Spleen (tissue), 11 donors: ENCODE results near the gene PPM1M. TPM values are rescaled to one million over a fixed set of nuclear protein-coding genes. Genes with fewer than 3 reads are reported as not detected.

Source experiments
- DNase-seq: peaks from one replicate; pipeline ENCODE4 v3.0.0-alpha.2; 2020
- H3K27ac ChIP-seq, 8 donors: fragments of 200-600 bp; sonication (generic) in 7 of 8; 1 replicate in 4 of 8; 2 replicates in 4 of 8; pipeline versions ENCODE4 v1.5.0 to v1.8.0; 2016 to 2021; ENCODE audit warnings: inconsistent platforms in 4 of 8, mild to moderate bottlenecking in 4 of 8, moderate library complexity in 1 of 8
- H3K27me3 ChIP-seq, 7 donors: fragments of 200-600 bp; sonication (generic) in 6 of 7; replicated peaks in 1 of 7; 1 replicate in 4 of 7; 2 replicates in 3 of 7; pipeline versions ENCODE4 v1.5.0 to v1.8.0; 2016 to 2021; ENCODE audit warnings: inconsistent platforms in 3 of 7, mild to moderate bottlenecking in 1 of 7
- H3K36me3 ChIP-seq, 6 donors: fragments of 200-600 bp; sonication (generic) in 5 of 6; 1 replicate in 4 of 6; 2 replicates in 2 of 6; pipeline versions ENCODE4 v1.5.0 to v1.8.0; 2016 to 2021; ENCODE audit warnings: inconsistent platforms in 2 of 6
- H3K4me1 ChIP-seq, 6 donors: fragments of 200-600 bp; sonication (generic) in 5 of 6; 1 replicate in 3 of 6; 2 replicates in 3 of 6; pipeline versions ENCODE4 v1.5.0 to v1.8.0; 2016 to 2021; ENCODE audit warnings: inconsistent platforms in 3 of 6
- H3K4me3 ChIP-seq, 8 donors: fragments of 200-600 bp; sonication (generic) in 7 of 8; 1 replicate in 4 of 8; 2 replicates in 4 of 8; pipeline versions ENCODE4 v1.5.0 to v1.8.0; 2016 to 2021; ENCODE audit warnings: inconsistent platforms in 4 of 8, mild to moderate bottlenecking in 4 of 8, moderate library complexity in 2 of 8
- H3K9me3 ChIP-seq, 8 donors: fragments of 200-600 bp; sonication (generic) in 7 of 8; 1 replicate in 4 of 8; 2 replicates in 4 of 8; pipeline versions ENCODE4 v1.5.0 to v1.8.0; 2016 to 2021; ENCODE audit warnings: inconsistent platforms in 4 of 8
- CTCF ChIP-seq, 11 experiments: fragments of 200-600 bp in 7 of 11; fragments of 450-650 bp in 4 of 11; sonication (generic) in 4 of 11; IDR thresholded peaks in 8 of 11; conservative IDR thresholded peaks in 3 of 11; 1 replicate in 7 of 11; 2 replicates in 4 of 11; pipeline versions ENCODE4 v1.4.0 to v1.8.0; 2016 to 2021; ENCODE audit warnings: antibody characterized with exemption in 11 of 11, inconsistent platforms in 4 of 11, mild to moderate bottlenecking in 1 of 11
- POLR2A ChIP-seq, 3 donors: fragments of 450-650 bp; IDR thresholded peaks; one replicate each; pipeline ENCODE4 v1.5.1; 2017; ENCODE audit warnings: antibody characterized with exemption in 3 of 3, mild to moderate bottlenecking in 1 of 3
- POLR2AphosphoS5 ChIP-seq, 3 donors: sonication (generic); formaldehyde crosslinking; IDR thresholded peaks; one replicate each; pipeline ENCODE4 v1.5.1; 2017; ENCODE audit warnings: antibody characterized with exemption in 3 of 3
- WGBS, 5 donors: extraction: QIAGEN DNeasy Blood & Tissue Kit in 3 of 5; methylation state at CpG; one replicate each; pipeline versions ENCODE4 v1.1.5 to v1.1.7; 2013 to 2018; 5-methylcytosine and 5-hydroxymethylcytosine counted together
- intact Hi-C: fragments of 100-400 bp; cut with DNase I; formaldehyde crosslinking; loops from one replicate; pipeline ENCODE4 v1.15.0; 2023; ENCODE audit warnings: low total_unique reads
- polyA plus RNA-seq, 3 donors: library from polyadenylated mRNA; stranded (reverse); fragments of 200-250 nt; gene quantifications; one replicate each; pipeline ENCODE4 v1.2.1, GENCODE V29; 2013
- total RNA-seq, 7 donors: library from RNA; depleted of rRNA in 3 of 7; stranded (reverse); fragments of >200 nt in 3 of 7; fragmentation: NEBNext Ultra II Directional in 4 of 7; extraction: Animal tissue kit (Norgen Biotek cat#: 25700) in 4 of 7; gene quantifications; one replicate each; pipeline versions ENCODE4 v1.1.0 to v1.2.1, GENCODE V29; 2016 to 2021
- donor health status: healthy with polysubstance abuse.
- donor health status: DM: no; HTN: no; CAD: no; lungs with moderate emphysema.
- donor health status: DM: no; HTN: no; CAD: no.
- donor health status: Bipolar disorder and iron deficiency.
- donor health status: healthy.
- donor health status: DM: no; HTN: no; CAD: no.
- donor health status: DM: yes; HTN: yes; CAD: no.

The PPM1M gene
- total and polyA plus RNA-seq, 10 donors = 26.3 to 77.8 (median 49.7) TPM

DNA sequence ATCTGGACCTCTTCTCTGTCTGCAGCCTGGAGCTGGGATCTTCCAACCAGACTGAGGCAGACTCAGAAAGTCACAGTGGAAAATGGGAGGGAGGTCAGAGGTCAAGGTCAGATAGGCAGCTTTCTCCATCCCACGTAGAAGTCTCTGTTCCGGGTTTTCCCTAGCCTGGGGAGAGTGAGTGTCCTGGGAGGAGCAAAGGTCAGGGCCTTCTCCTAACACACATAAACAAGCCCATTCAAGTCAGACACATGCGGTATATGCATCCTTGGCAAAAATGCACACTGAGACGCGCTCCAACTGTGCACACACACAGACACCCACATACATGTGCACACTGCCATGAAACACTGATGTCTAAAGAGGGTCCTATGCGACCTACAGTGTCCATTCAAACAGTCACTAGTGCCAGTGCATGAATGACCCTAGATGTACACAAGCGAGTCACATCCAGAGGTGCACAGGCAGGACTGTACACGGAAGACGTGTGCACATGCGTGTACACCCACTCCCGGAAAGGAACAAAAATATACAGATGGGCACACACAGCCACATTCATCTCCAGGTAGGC lies 7.3 kb upstream of the PPM1M start:
- no peak for DNase-seq
- 10 to 21% (median 15%) methylated on average over 11 of the region's 11 CpGs for WGBS, 5 donors
- Histone ChIP-seq H3K36me3 (peaks cover 0 to 27% (median 11%) of the 10 kb centered on the region in 6 donors), H3K27ac (peak overlapping the region; percentile 71 to 98 (median 94)), H3K27me3 (no peaks in the 10 kb centered on the region), H3K4me1 (peaks cover 26 to 87% (median 64%) of the 10 kb centered on the region in 6 donors), H3K4me3 (peak overlapping the region; percentile 90 to 98 (median 94)), H3K9me3 (no peaks in the 10 kb centered on the region)
- intact Hi-C loops = loop anchor here (5.0 kb wide), 1 partner anchor 39 kb away; the partner anchor contains the start of gene WDR82
- TF ChIP-seq POLR2A (IDR thresholded peaks at IDR 0.05) = no peak
- TF ChIP-seq POLR2AphosphoS5 (IDR thresholded peaks at IDR 0.05) = no peak
- no peak for TF ChIP-seq CTCF (IDR thresholded peaks at IDR 0.05 in 8 of 11, conservative IDR thresholded peaks at IDR 0.05 in 3 of 11)

DNA sequence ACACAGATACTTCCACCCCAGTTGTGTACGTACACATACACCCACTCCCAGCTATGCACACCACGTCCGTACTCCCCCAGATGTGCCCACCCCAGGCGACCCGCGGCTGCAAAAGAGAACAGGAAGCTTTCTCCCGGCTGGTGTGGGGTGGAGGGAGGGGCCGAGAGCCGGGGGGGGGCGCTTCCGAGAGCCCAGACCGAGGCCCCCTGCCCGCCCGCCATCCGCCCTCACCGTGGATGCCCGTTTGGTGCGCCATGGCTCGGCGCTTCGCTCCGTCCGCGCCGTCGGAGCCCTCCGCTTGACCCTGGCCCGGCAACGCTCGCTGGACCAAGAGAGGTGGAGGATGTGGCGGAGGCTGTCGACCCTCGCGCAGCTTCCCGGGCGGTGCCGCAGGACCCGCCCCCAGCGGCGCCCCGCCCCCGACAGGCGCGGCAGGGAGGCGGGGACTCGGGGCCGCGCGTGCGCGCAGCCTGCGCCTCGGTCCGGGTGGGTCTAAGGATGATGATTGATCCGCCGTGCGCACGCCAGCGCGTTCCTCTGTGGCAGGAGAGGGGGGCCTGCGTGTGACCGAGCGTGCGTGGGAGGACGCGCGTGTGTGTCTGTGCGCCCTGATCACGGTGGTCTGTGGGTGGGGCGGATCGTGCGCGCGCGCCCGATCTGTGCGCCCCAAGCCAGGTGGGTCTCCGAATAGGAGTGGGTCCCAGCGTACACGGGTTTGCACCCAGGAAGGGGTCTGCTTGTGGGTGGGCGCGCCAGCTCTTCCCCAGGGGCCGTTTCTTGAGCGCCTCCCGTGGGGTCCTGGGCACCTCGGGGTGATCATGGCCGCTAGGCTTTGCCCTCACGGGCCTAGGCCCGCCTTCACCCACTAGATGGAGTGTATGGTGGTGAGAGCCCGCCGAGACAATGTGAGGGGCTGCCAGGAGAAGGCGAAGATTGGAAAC lies 6.5 kb upstream of the PPM1M start, which contains the start of gene TWF2:
Gene TWF2 (minus strand): TSS at position 398 of the 941 bp plus-strand sequence. CDS start 142 bp downstream, at position 256.
- peak; percentile 95 for DNase-seq
- peak in 10 of 11 experiments; percentile 31 to 77 (median 60) for TF ChIP-seq CTCF (IDR thresholded peaks at IDR 0.05 in 8 of 11, conservative IDR thresholded peaks at IDR 0.05 in 3 of 11)
- TF ChIP-seq POLR2AphosphoS5 (IDR thresholded peaks at IDR 0.05) = peak; percentile 92 to 94 (median 93)
- TF ChIP-seq POLR2A (IDR thresholded peaks at IDR 0.05) = no peak
- H3K9me3 ChIP-seq = no peaks in the 10 kb centered on the region
- intact Hi-C loops = loop anchor here (5.0 kb wide), 1 partner anchor 38 kb away; the partner anchor contains the start of gene WDR82
- peaks cover 0 to 19% (median 8%) of the 10 kb centered on the region in 6 donors for H3K36me3 ChIP-seq
- H3K4me1 ChIP-seq = peaks cover 26 to 87% (median 67%) of the 10 kb centered on the region in 6 donors
- peak within 1 kb of the TSS; percentile 71 to 98 (median 94) for H3K27ac ChIP-seq
- H3K27me3 ChIP-seq = no peaks in the 10 kb centered on the region
- 0 to 1% (median 1%) methylated on average over 32 to 92 of the region's 92 CpGs for WGBS, 5 donors
- peak within 1 kb of the TSS; percentile 90 to 98 (median 94) for H3K4me3 ChIP-seq

- Histone ChIP-seq H3K4me3 (peak overlapping the region in 6 of 8 donors; percentile 90 to 98 (median 95)), H3K27me3 (no peaks in the 10 kb centered on the region), H3K9me3 (no peaks in the 10 kb centered on the region), H3K27ac (peak overlapping the region; percentile 47 to 98 (median 94)), H3K4me1 (peaks cover 26 to 87% (median 70%) of the 10 kb centered on the region in 6 donors), H3K36me3 (peaks cover 0 to 7% (median 0%) of the 10 kb centered on the region in 6 donors)
- no peak for TF ChIP-seq CTCF (IDR thresholded peaks at IDR 0.05 in 8 of 11, conservative IDR thresholded peaks at IDR 0.05 in 3 of 11)
- peak in 1 of 3 donors; percentile 23 for TF ChIP-seq POLR2AphosphoS5 (IDR thresholded peaks at IDR 0.05)
- no peak for TF ChIP-seq POLR2A (IDR thresholded peaks at IDR 0.05)
- WGBS, 5 donors = 85 to 100% (median 94%) methylated on average over 1 of the region's 1 CpG
- DNase-seq = peak; percentile 69
- intact Hi-C loops = no loop called here
Observed at GRCh38 chr3:52240059-52240885, 5.3 kb upstream of the PPM1M start.
